Tibial artery (tissue), 4 donors: ENCODE measurements around the gene MARS1.

Experiments used
- DNase-seq, 2 donors: peaks; one replicate each; pipeline ENCODE4 v3.0.0-alpha.2; 2019
- H3K27ac ChIP-seq, 2 donors: fragments of 200-600 bp; sonication (generic) in 1 of 2; 1 replicate in 1 of 2; 2 replicates in 1 of 2; pipeline ENCODE4 v1.5.1; 2018 to 2019; ENCODE audit warnings: mild to moderate bottlenecking in 1 of 2
- H3K27me3 ChIP-seq, 2 donors: fragments of 200-600 bp; sonication (generic) in 1 of 2; one replicate each; pipeline versions ENCODE4 v1.5.1 to v1.6.0; 2016 to 2019
- H3K36me3 ChIP-seq, 3 donors: fragments of 200-600 bp; sonication (generic) in 2 of 3; one replicate each; pipeline ENCODE4 v1.5.1; 2016 to 2019; ENCODE audit warnings: mild to moderate bottlenecking in 2 of 3
- H3K4me1 ChIP-seq, 4 donors: fragments of 200-600 bp; sonication (generic) in 2 of 4; 1 replicate in 3 of 4; 2 replicates in 1 of 4; pipeline ENCODE4 v1.5.1; 2016 to 2019
- H3K4me3 ChIP-seq, 2 donors: fragments of 200-600 bp; sonication (generic) in 1 of 2; 1 replicate in 1 of 2; 2 replicates in 1 of 2; pipeline ENCODE4 v1.5.1; 2018 to 2019; ENCODE audit warnings: mild to moderate bottlenecking in 2 of 2
- H3K9me3 ChIP-seq, 3 donors: fragments of 200-600 bp; sonication (generic) in 1 of 3; one replicate each; pipeline ENCODE4 v1.5.1; 2016 to 2019
- CTCF ChIP-seq, 2 experiments: fragments of 200-600 bp in 1 of 2; fragments of 450-650 bp in 1 of 2; IDR thresholded peaks; one replicate each; pipeline ENCODE4 v1.5.1; 2017 to 2019; ENCODE audit warnings: antibody characterized with exemption in 2 of 2, mild to moderate bottlenecking in 1 of 2, moderate library complexity in 1 of 2
- intact Hi-C: fragments of 100-400 bp; cut with DNase I; formaldehyde crosslinking; loops from one replicate; pipeline ENCODE4 v1.15.0; 2023; ENCODE audit warnings: low total_unique reads

Gene MARS1

GRCh38 chr12:57551637-57552305, 63.9 kb downstream of the MARS1 start:
- intact Hi-C loops = no loop called here

GRCh38 chr12:57552306-57552651, 64.4 kb downstream of the MARS1 start:
- Histone ChIP-seq H3K4me1 (peaks cover 0 to 12% (median 9%) of the 10 kb centered on the region in 4 donors), H3K4me3 (no peak overlapping the region), H3K27ac (no peak overlapping the region), H3K27me3 (peaks cover 0 to 29% of the 10 kb centered on the region in 2 donors), H3K36me3 (no peaks in the 10 kb centered on the region), H3K9me3 (no peaks in the 10 kb centered on the region)
- intact Hi-C loops = no loop called here
- no peak for DNase-seq
- no peak for TF ChIP-seq CTCF (IDR thresholded peaks at IDR 0.05)

More at GRCh38 chr12:57551637-57552305, 63.9 kb downstream of the MARS1 start:
- Histone ChIP-seq H3K36me3 (no peaks in the 10 kb centered on the region), H3K4me1 (peaks cover 0 to 12% (median 9%) of the 10 kb centered on the region in 4 donors), H3K9me3 (no peaks in the 10 kb centered on the region), H3K4me3 (no peak overlapping the region), H3K27me3 (peaks cover 0 to 29% of the 10 kb centered on the region in 2 donors), H3K27ac (no peak overlapping the region)
- no peak for TF ChIP-seq CTCF (IDR thresholded peaks at IDR 0.05)
- peak in 1 of 2 donors; percentile 23 for DNase-seq

- no peak for DNase-seq
- intact Hi-C loops = no loop called here
- Histone ChIP-seq H3K9me3 (no peaks in the 10 kb centered on the region), H3K4me1 (peaks cover 0 to 12% (median 9%) of the 10 kb centered on the region in 4 donors), H3K27me3 (peaks cover 0 to 29% of the 10 kb centered on the region in 2 donors), H3K36me3 (no peaks in the 10 kb centered on the region), H3K4me3 (no peak overlapping the region), H3K27ac (no peak overlapping the region)
- no peak for TF ChIP-seq CTCF (IDR thresholded peaks at IDR 0.05)
These were observed 65.0 kb downstream of the MARS1 start for GRCh38 chr12:57552835-57553313.

- Histone ChIP-seq H3K27me3 (peaks cover 0 to 24% of the 10 kb centered on the region in 2 donors), H3K36me3 (no peaks in the 10 kb centered on the region), H3K27ac (no peak overlapping the region), H3K4me3 (no peak overlapping the region), H3K4me1 (peaks cover 0 to 12% (median 9%) of the 10 kb centered on the region in 4 donors), H3K9me3 (no peaks in the 10 kb centered on the region)
- no peak for TF ChIP-seq CTCF (IDR thresholded peaks at IDR 0.05)
- DNase-seq = no peak
- intact Hi-C loops = no loop called here
These were observed 65.7 kb downstream of the MARS1 start for GRCh38 chr12:57553343-57554202.

GRCh38 chr12:57554453-57554852, 66.6 kb downstream of the MARS1 start:
- Histone ChIP-seq H3K36me3 (no peaks in the 10 kb centered on the region), H3K4me3 (no peak overlapping the region), H3K27ac (no peak overlapping the region), H3K4me1 (peaks cover 0 to 9% (median 8%) of the 10 kb centered on the region in 4 donors), H3K9me3 (no peaks in the 10 kb centered on the region), H3K27me3 (peaks cover 0 to 15% of the 10 kb centered on the region in 2 donors)
- TF ChIP-seq CTCF (IDR thresholded peaks at IDR 0.05) = no peak
- intact Hi-C loops = no loop called here
- DNase-seq = no peak
